Smooth muscle cell (in vitro differentiated cells): ENCODE measurements around the gene ME3. TPM values are rescaled to one million over a fixed set of nuclear protein-coding genes. Genes with fewer than 3 reads are reported as not detected.

Experiments
- DNase-seq: peaks from one replicate; lab custom pipeline; 2025; ENCODE audit not compliant: unreplicated experiment; lab: John Stamatoyannopoulos, UW
- H2AFZ ChIP-seq: fragments of 200-600 bp; sonication (generic); 2 replicates; pipeline ENCODE4 v1.6.0; 2016; ENCODE audit warnings: antibody characterized with exemption, low read depth, mild to moderate bottlenecking
- H3F3A ChIP-seq: fragments of 200-600 bp; sonication (generic); 2 replicates; pipeline ENCODE4 v1.6.0; 2017; ENCODE audit warnings: antibody characterized with exemption, low read depth
- H3K27ac ChIP-seq: fragments of 200-600 bp; sonication (generic); 2 replicates; pipeline ENCODE4 v1.5.1; 2016; ENCODE audit warnings: low read depth, mild to moderate bottlenecking
- H3K27me3 ChIP-seq: fragments of 200-600 bp; sonication (generic); 2 replicates; pipeline ENCODE4 v1.6.1; 2016; ENCODE audit warnings: low read depth, mild to moderate bottlenecking
- H3K36me3 ChIP-seq: fragments of 200-600 bp; sonication (generic); 2 replicates; pipeline ENCODE4 v1.5.1; 2016; ENCODE audit warnings: low read depth
- H3K4me1 ChIP-seq: fragments of 200-600 bp; sonication (generic); 2 replicates; pipeline ENCODE4 v1.5.1; 2016; ENCODE audit warnings: low read depth
- H3K4me2 ChIP-seq: fragments of 200-600 bp; sonication (generic); 2 replicates; pipeline ENCODE4 v1.6.0; 2016; ENCODE audit warnings: mild to moderate bottlenecking
- H3K4me3 ChIP-seq: fragments of 200-600 bp; sonication (generic); 2 replicates; pipeline ENCODE4 v1.5.1; 2016; ENCODE audit warnings: mild to moderate bottlenecking
- H3K79me2 ChIP-seq: fragments of 200-600 bp; sonication (generic); 2 replicates; pipeline ENCODE4 v1.6.0; 2016; ENCODE audit warnings: low read depth, mild to moderate bottlenecking
- H3K9ac ChIP-seq: fragments of 200-600 bp; sonication (generic); 2 replicates; pipeline ENCODE4 v1.6.0; 2016; ENCODE audit warnings: low read depth
- H3K9me3 ChIP-seq: fragments of 200-600 bp; sonication (generic); replicated peaks from 2 replicates; pipeline ENCODE4 v1.5.1; 2016; ENCODE audit warnings: low read depth
- H4K20me1 ChIP-seq: fragments of 200-600 bp; sonication (generic); 2 replicates; pipeline ENCODE4 v1.6.0; 2016; ENCODE audit warnings: low read depth
- WGBS: methylation state at CpG from one replicate; pipeline ENCODE4 v1.1.7; 2016; ENCODE audit warnings: low lambda C conversion rate; 5-methylcytosine and 5-hydroxymethylcytosine counted together
- polyA plus RNA-seq: library from polyadenylated mRNA; unstranded; fragments of >200 nt; fragmentation: Nextera tagmentation; extraction: Ambion mirVana; gene quantifications from 2 replicates; pipeline ENCODE4 v1.2.1, GENCODE V29; 2016
- total RNA-seq: library from RNA; depleted of rRNA; stranded (reverse); fragments of >200 nt; gene quantifications from 2 replicates; pipeline ENCODE4 v1.2.3, GENCODE V29; 2014
- TF ChIP-seq, protein P1 (sequence below): fragments of 200-600 bp; sonication (generic); IDR thresholded peaks from 2 replicates; pipeline ENCODE4 v1.5.1; 2017; ENCODE audit warnings: borderline replicate concordance, mild to moderate bottlenecking, antibody characterized with exemption; ENCODE audit not compliant: insufficient read depth, poor library complexity, severe bottlenecking

The ME3 gene
- total and polyA plus RNA-seq, 2 experiments from 2014 or later: 4.2 to 8.4 TPM

DNA sequence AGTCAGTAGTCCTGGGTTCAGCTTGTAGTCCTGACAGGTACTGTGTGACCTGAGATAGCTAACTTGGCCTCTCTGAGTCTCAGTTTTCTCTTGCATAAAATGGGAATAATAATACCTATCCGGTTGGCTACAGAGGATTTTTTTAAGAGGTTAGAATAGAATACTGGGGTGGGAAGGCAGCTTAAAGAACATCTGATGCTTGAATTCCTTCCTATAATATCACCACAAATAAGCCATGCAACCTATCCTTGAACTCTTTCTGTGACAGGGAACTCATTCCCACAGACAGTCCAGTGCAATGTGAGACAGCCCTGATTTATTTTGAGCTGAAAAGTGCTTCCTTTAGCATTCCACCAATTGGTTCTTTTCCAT is 187.6 kb downstream of the ME3 start:
- WGBS: 90% methylated on average over 1 of the region's 1 CpG
- H3K4me2 ChIP-seq: peak overlapping the region; percentile 40
- no peak for DNase-seq

DNA sequence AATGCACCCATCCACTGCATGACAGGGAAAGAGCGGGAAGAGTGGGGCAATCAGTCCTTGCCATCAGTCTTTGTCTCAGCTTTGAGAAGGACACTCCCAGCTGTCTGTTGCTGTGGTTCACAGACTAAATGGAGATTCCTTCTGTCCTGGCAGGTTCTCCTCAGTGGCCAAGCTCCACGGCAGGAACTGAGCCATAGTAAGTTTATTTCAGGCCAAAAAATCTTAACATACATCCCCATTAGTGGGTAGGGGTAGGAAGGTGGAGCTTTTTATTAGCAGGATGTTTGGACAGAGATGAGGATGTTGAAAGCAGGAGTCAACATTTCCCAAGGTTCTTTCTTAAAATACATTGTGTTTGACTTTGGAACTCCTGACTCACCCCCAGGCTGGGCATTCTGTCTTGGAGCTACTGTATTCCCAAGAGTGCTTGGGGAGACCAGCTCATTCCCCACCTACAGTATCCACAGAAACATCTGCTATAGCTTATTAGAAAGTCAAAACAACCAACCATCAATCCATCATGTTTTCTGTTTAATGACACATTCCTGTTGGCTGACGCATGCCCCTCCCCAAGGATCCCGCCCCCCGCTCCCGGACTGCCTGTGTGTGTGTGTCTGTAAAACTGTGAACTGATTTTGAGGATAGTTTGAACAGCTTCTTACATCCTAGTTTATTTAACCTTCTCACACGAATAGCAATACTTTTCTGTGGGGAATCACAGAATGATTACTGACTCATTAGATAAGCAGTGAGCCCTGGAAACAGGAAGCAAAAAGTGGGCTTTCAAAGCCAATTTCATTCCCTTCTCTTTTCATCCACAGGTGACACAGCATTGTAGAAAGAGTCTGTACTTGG is 188.2 kb downstream of the ME3 start:
- no peaks in the 10 kb centered on the region for H3K79me2 ChIP-seq
- no peak for DNase-seq
- H3K9ac ChIP-seq: peak overlapping the region; percentile 35
- peak overlapping the region; percentile 2 for H2AFZ ChIP-seq
- no peaks in the 10 kb centered on the region for H3K9me3 ChIP-seq
- peak overlapping the region; percentile 40 for H3K4me2 ChIP-seq
- no peaks in the 10 kb centered on the region for H3K4me1 ChIP-seq
- TF ChIP-seq, protein P1, sequence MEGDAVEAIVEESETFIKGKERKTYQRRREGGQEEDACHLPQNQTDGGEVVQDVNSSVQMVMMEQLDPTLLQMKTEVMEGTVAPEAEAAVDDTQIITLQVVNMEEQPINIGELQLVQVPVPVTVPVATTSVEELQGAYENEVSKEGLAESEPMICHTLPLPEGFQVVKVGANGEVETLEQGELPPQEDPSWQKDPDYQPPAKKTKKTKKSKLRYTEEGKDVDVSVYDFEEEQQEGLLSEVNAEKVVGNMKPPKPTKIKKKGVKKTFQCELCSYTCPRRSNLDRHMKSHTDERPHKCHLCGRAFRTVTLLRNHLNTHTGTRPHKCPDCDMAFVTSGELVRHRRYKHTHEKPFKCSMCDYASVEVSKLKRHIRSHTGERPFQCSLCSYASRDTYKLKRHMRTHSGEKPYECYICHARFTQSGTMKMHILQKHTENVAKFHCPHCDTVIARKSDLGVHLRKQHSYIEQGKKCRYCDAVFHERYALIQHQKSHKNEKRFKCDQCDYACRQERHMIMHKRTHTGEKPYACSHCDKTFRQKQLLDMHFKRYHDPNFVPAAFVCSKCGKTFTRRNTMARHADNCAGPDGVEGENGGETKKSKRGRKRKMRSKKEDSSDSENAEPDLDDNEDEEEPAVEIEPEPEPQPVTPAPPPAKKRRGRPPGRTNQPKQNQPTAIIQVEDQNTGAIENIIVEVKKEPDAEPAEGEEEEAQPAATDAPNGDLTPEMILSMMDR: no peak
- peak overlapping the region; percentile 84 for H3K27ac ChIP-seq
- H4K20me1 ChIP-seq: no peaks in the 10 kb centered on the region
- H3F3A ChIP-seq: no peaks in the 10 kb centered on the region
- no peak overlapping the region for H3K4me3 ChIP-seq
- no peaks in the 10 kb centered on the region for H3K27me3 ChIP-seq
- 36% methylated on average over 7 of the region's 7 CpGs for WGBS
- H3K36me3 ChIP-seq: no peaks in the 10 kb centered on the region

More for the DNA sequence above, 187.6 kb downstream of the ME3 start:
- no peaks in the 10 kb centered on the region for H3K79me2 ChIP-seq
- H3K27ac ChIP-seq: peak overlapping the region; percentile 84
- H3K9ac ChIP-seq: peak overlapping the region; percentile 35
- TF ChIP-seq, protein P1: no peak
- no peaks in the 10 kb centered on the region for H3K9me3 ChIP-seq
- H3K4me1 ChIP-seq: no peaks in the 10 kb centered on the region
- H2AFZ ChIP-seq: no peak overlapping the region
- no peak overlapping the region for H3K4me3 ChIP-seq
- H3F3A ChIP-seq: no peaks in the 10 kb centered on the region
- no peaks in the 10 kb centered on the region for H3K27me3 ChIP-seq
- H4K20me1 ChIP-seq: no peaks in the 10 kb centered on the region
- no peaks in the 10 kb centered on the region for H3K36me3 ChIP-seq

GRCh38 chr11:86483610-86483939 is 188.8 kb downstream of the ME3 start:
- Histone ChIP-seq H3K36me3 (no peaks in the 10 kb centered on the region), H3K9me3 (no peaks in the 10 kb centered on the region), H3K4me3 (no peak overlapping the region), H3K27me3 (no peaks in the 10 kb centered on the region), H3K9ac (no peak overlapping the region), H4K20me1 (no peaks in the 10 kb centered on the region), H3K4me2 (peak overlapping the region; percentile 40), H2AFZ (no peak overlapping the region), H3K27ac (peak overlapping the region; percentile 84), H3K4me1 (no peaks in the 10 kb centered on the region), H3F3A (no peaks in the 10 kb centered on the region), H3K79me2 (no peaks in the 10 kb centered on the region)
- TF ChIP-seq, protein P1: no peak
- DNase-seq: no peak
- 81% methylated on average over 3 of the region's 3 CpGs for WGBS

GRCh38 chr11:86482692-86483091 is 189.7 kb downstream of the ME3 start:
- 89% methylated on average over 2 of the region's 2 CpGs for WGBS
- Histone ChIP-seq H3K9me3 (no peaks in the 10 kb centered on the region), H3K4me1 (no peaks in the 10 kb centered on the region), H3K4me3 (no peak overlapping the region), H3K36me3 (no peaks in the 10 kb centered on the region), H3K27me3 (no peaks in the 10 kb centered on the region), H3K4me2 (no peak overlapping the region), H3K27ac (no peak overlapping the region), H4K20me1 (no peaks in the 10 kb centered on the region), H2AFZ (no peak overlapping the region), H3F3A (no peaks in the 10 kb centered on the region), H3K9ac (no peak overlapping the region), H3K79me2 (no peaks in the 10 kb centered on the region)
- TF ChIP-seq, protein P1: no peak
- no peak for DNase-seq
